Left ventricle myocardium inferior (tissue), 1 donor: ENCODE results near the gene REEP5. TPM values are rescaled to one million over a fixed set of nuclear protein-coding genes. Genes with fewer than 3 reads are reported as not detected.
"Not testable (repeated sequence)": the region's sequence is repeated elsewhere in the genome, so short reads cannot be mapped to it uniquely, and the experiment has no call there.

Source experiments
- DNase-seq: peaks from one replicate; pipeline ENCODE4 v3.0.0-alpha.2; 2020
- H3K27ac ChIP-seq: fragments of 200-600 bp; replicated peaks from 2 replicates; pipeline ENCODE4 v1.8.0; 2021
- H3K27me3 ChIP-seq: fragments of 200-600 bp; 2 replicates; pipeline ENCODE4 v1.8.0; 2021; ENCODE audit warnings: low read depth
- H3K36me3 ChIP-seq: fragments of 200-600 bp; 2 replicates; pipeline ENCODE4 v1.8.0; 2021
- H3K4me1 ChIP-seq: fragments of 200-600 bp; 2 replicates; pipeline ENCODE4 v1.8.0; 2021
- H3K4me3 ChIP-seq: fragments of 200-600 bp; 2 replicates; pipeline ENCODE4 v1.8.0; 2021; ENCODE audit warnings: mild to moderate bottlenecking, moderate library complexity
- H3K9me3 ChIP-seq: fragments of 200-600 bp; replicated peaks from 2 replicates; pipeline ENCODE4 v1.8.0; 2021
- intact Hi-C: fragments of 100-400 bp; cut with micrococcal nuclease; formaldehyde crosslinking; loops from one replicate; pipeline ENCODE4 v1.11.0; 2022
- total RNA-seq: library from RNA; stranded (reverse); fragmentation: NEBNext Ultra II Directional; extraction: Animal tissue kit (Norgen Biotek cat#: 25700); gene quantifications from one replicate; pipeline ENCODE4 v1.2.1, GENCODE V29; 2021
- TF ChIP-seq, protein P1 (sequence below): fragments of 200-600 bp; IDR thresholded peaks from 2 replicates; pipeline ENCODE4 v1.8.0; 2021; ENCODE audit warnings: antibody characterized with exemption, mild to moderate bottlenecking, borderline replicate concordance
- donor health status: DM: no; HTN: yes; CAD: no; lungs with severe emphysema.

Gene REEP5
- total RNA-seq, 1 donor from 2014 or later, result 137 TPM

DNA sequence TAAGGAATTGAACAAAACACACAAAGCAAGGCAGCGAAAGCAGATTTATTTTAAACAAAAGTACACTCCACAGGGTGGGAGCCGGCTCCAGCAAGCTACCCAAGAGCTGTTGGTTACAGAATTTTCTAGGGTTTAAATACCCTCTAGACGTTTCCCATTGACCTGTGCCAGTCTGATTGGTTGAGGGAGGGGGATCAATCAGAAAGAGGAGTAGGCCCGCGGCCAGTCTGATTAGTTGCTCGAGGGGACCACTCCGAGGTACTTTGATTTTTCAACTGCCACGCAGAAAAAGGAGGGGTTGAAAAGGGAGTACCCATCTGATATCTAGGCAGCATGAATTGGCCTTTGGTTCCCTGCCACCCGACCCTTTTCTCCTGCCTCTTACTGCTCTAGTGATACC, 59.9 kb downstream of the REEP5 start:
- intact Hi-C loops, result loop anchor here (10.0 kb wide), 2 partner anchors 53 to 113 kb away; partner anchors contain the start of gene DCP2
- Histone ChIP-seq H3K4me3 (peak overlapping the region; percentile 87), H3K9me3 (no peaks in the 10 kb centered on the region), H3K27me3 (no peaks in the 10 kb centered on the region), H3K36me3 (peaks cover 45% of the 10 kb centered on the region), H3K27ac (peak overlapping the region; percentile 90), H3K4me1 (peaks cover 40% of the 10 kb centered on the region)
- DNase-seq, result no peak
- TF ChIP-seq, protein P1, sequence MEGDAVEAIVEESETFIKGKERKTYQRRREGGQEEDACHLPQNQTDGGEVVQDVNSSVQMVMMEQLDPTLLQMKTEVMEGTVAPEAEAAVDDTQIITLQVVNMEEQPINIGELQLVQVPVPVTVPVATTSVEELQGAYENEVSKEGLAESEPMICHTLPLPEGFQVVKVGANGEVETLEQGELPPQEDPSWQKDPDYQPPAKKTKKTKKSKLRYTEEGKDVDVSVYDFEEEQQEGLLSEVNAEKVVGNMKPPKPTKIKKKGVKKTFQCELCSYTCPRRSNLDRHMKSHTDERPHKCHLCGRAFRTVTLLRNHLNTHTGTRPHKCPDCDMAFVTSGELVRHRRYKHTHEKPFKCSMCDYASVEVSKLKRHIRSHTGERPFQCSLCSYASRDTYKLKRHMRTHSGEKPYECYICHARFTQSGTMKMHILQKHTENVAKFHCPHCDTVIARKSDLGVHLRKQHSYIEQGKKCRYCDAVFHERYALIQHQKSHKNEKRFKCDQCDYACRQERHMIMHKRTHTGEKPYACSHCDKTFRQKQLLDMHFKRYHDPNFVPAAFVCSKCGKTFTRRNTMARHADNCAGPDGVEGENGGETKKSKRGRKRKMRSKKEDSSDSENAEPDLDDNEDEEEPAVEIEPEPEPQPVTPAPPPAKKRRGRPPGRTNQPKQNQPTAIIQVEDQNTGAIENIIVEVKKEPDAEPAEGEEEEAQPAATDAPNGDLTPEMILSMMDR, result no peak

DNA sequence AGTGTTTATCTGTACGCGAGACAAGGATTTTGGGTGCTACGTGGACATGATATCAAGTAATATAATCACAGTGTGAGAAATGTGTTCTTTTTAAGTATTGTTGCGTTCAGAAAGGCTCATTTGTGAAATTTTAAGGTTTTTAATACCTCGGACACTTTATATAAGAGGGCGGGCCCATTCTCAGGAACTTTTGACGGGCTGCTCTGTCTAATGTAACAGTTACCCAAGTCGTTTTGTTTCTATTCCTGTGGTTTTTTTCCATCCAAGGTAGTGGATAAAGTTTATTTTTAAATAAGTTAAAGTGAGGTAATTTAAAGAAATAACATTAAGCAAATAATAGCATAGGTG, 60.4 kb downstream of the REEP5 start:
- Histone ChIP-seq H3K27me3 (no peaks in the 10 kb centered on the region), H3K4me3 (peak overlapping the region; percentile 87), H3K4me1 (peaks cover 40% of the 10 kb centered on the region), H3K27ac (peak overlapping the region; percentile 90), H3K9me3 (no peaks in the 10 kb centered on the region), H3K36me3 (peaks cover 40% of the 10 kb centered on the region)
- DNase-seq, result no peak
- intact Hi-C loops, result loop anchor here (10.0 kb wide), 2 partner anchors 53 to 113 kb away; partner anchors contain the start of gene DCP2
- TF ChIP-seq, protein P1, result no peak

DNA sequence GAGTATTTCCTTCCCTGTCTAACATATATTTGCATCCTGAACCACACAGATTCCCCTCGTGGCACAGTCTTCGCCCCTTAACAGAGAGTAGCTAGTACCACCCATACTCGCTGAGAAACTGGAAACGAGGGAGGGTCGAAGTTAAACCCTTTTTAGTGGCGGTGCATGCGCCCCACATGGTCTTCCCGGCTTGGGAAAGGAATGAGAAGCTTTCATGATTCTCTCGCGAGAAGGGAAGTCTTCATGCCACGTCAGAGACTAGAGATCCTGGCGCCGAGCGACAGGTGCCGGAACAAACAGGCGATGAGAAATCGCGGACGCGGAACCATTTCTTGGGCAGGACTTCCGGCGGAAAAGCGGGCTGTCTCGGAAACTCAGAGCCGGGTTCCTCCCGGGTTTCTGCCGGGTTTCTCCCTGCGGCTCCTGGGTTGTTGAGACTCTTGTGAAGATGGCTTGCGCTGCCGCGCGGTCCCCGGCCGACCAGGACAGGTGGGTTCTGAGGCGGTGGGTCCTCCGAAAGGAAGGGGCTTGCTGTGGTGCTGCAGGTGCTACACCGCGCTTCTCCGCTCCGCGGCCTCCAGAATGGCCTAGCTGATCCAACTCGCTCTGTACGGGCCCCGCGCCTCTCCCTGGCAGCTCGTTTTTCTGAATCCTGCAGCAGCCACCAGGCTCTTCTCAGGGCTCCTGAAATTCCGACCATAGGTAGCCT, 60.9 kb downstream of the REEP5 start, which contains the start of gene SRP19:
Gene SRP19, plus strand, starts transcription at position 359 of the 709 bp plus-strand sequence. Its CDS starts 90 bp downstream, at position 449.
- peak; percentile 93 for DNase-seq
- TF ChIP-seq, protein P1, result no peak
- Histone ChIP-seq H3K9me3 (no peaks in the 10 kb centered on the region), H3K4me1 (peaks cover 40% of the 10 kb centered on the region), H3K4me3 (peak within 1 kb of the TSS; percentile 87), H3K27ac (peak within 1 kb of the TSS; percentile 90), H3K27me3 (no peaks in the 10 kb centered on the region), H3K36me3 (peaks cover 35% of the 10 kb centered on the region)
- intact Hi-C loops, result loop anchor here (10.0 kb wide), 2 partner anchors 54 to 114 kb away; partner anchors contain the start of gene DCP2

DNA sequence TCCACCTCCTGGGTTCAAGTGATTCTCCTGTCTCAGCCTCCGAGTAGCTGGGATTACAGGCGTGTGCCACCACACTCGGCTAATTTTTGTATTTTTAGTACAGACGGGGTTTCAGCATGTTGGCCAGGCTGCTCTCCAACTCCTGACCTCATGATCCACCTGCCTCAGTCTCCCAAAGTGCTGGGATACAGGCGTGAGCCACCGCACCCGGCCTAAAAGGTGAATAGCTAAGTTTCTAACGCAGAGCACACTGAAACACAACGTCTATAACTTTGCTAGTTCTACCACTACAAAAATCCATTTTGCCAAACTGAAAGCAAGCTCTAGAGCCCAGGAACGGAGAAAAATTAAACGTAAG, 61.5 kb downstream of the REEP5 start:
- intact Hi-C loops, result loop anchor here (10.0 kb wide), 2 partner anchors 54 to 114 kb away; partner anchors contain the start of gene DCP2
- not testable (repeated sequence) for H3K27me3 ChIP-seq

DNA sequence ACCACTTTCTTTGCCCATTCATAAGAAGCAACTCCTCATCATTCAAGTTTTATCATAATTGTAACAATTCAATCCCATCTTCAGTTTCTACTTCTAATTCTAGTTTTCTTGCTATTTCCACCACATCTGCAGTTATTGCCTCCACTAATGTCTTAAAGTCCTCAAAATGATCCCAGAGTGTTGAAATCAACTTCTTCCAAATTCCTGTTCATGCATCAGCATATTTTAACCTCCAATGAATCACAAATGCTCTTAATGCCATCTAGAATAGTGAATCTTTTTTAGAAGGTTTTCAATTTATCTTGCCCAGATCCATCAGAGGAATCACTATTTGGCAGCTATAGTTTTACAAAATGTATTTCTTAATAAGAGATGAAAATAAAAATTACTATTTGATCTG, 64.2 kb downstream of the REEP5 start:
- intact Hi-C loops, result no loop called here
- H3K27ac ChIP-seq, result no peak overlapping the region
- H3K4me1 ChIP-seq, result peaks cover 25% of the 10 kb centered on the region
- no peak for DNase-seq
- H3K36me3 ChIP-seq, result peaks cover 5% of the 10 kb centered on the region
- no peak overlapping the region for H3K4me3 ChIP-seq
- H3K27me3 ChIP-seq, result no peaks in the 10 kb centered on the region
- TF ChIP-seq, protein P1, result no peak
- H3K9me3 ChIP-seq, result no peaks in the 10 kb centered on the region

More for the DNA sequence above, 61.5 kb downstream of the REEP5 start:
- DNase-seq, H3K9me3 ChIP-seq: not testable (repeated sequence)
- Histone ChIP-seq H3K36me3 (peaks cover 29% of the 10 kb centered on the region), H3K4me3 (peak overlapping the region; percentile 87), H3K4me1 (peaks cover 40% of the 10 kb centered on the region), H3K27ac (peak overlapping the region; percentile 90)

DNA sequence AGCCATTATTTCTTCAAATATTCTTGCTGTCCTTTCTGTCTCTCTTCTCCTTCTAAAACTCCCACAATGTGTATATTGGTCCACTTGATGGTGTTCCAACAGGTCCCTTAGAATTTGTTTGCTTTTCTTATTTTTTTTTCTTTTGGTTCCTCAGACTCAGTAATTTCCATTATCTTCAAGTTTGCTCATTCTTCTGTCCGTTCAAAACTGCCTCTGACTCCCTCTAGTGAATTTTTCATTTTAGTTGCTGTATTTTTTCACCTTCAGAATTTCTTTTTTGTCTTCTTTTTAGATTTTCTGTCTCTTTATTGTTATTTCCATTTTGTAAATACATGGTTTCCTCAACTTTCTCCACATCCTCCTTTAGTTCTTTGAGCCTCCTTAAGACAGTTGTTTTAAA, 67.4 kb downstream of the REEP5 start:
- TF ChIP-seq, protein P1, result no peak
- Histone ChIP-seq H3K36me3 (no peaks in the 10 kb centered on the region), H3K4me1 (no peaks in the 10 kb centered on the region), H3K27me3 (no peaks in the 10 kb centered on the region), H3K4me3 (no peak overlapping the region), H3K9me3 (no peaks in the 10 kb centered on the region), H3K27ac (no peak overlapping the region)
- intact Hi-C loops, result no loop called here
- DNase-seq, result no peak
